GM23338 (cell line): Measurements from ENCODE around the gene PTPN22. TPM values are rescaled to one million over a fixed set of nuclear protein-coding genes. Genes with fewer than 3 reads are reported as not detected.

Source experiments
- ATAC-seq: fragments of 200-7000 bp; cut with Tn5 transposase; 3 replicates; pipeline ENCODE4 v1.9.1; 2020
- DNase-seq: peaks from one replicate; pipeline ENCODE4 v3.0.0-alpha.2; 2015; ENCODE audit warnings: low spot score
- H2AFZ ChIP-seq: fragments of 200-600 bp; sonication (generic); 2 replicates; pipeline ENCODE4 v1.8.0; 2016; ENCODE audit warnings: antibody characterized with exemption, mild to moderate bottlenecking, moderate library complexity
- H3F3A ChIP-seq: fragments of 200-600 bp; sonication (generic); replicated peaks from 2 replicates; pipeline ENCODE4 v1.8.0; 2017; ENCODE audit warnings: antibody characterized with exemption, mixed run types, low read depth
- H3K27ac ChIP-seq: fragments of 200-600 bp; sonication (generic); 2 replicates; pipeline ENCODE4 v1.6.1; 2016; ENCODE audit warnings: low read depth
- H3K27me3 ChIP-seq: fragments of 200-600 bp; sonication (generic); 2 replicates; pipeline ENCODE4 v1.8.0; 2016; ENCODE audit warnings: mild to moderate bottlenecking, mixed run types, moderate library complexity; ENCODE audit not compliant: insufficient read depth
- H3K36me3 ChIP-seq: fragments of 200-600 bp; sonication (generic); 2 replicates; pipeline ENCODE4 v1.8.0; 2016; ENCODE audit warnings: mild to moderate bottlenecking; ENCODE audit not compliant: insufficient read depth
- H3K4me1 ChIP-seq: fragments of 200-600 bp; sonication (generic); 2 replicates; pipeline ENCODE4 v1.8.0; 2016; ENCODE audit warnings: mild to moderate bottlenecking, moderate library complexity; ENCODE audit not compliant: insufficient read depth
- H3K4me2 ChIP-seq: fragments of 200-600 bp; sonication (generic); 2 replicates; pipeline ENCODE4 v1.7.1; 2017; ENCODE audit warnings: mixed run types
- H3K4me3 ChIP-seq: fragments of 200-600 bp; sonication (generic); 2 replicates; pipeline ENCODE4 v1.6.1; 2016; ENCODE audit warnings: mixed run types
- H3K79me2 ChIP-seq: fragments of 200-600 bp; sonication (generic); replicated peaks from 2 replicates; pipeline ENCODE4 v1.8.0; 2017; ENCODE audit warnings: mild to moderate bottlenecking; ENCODE audit not compliant: insufficient read depth
- H3K9me2 ChIP-seq: fragments of 200-600 bp; sonication (generic); 2 replicates; pipeline ENCODE4 v1.8.0; 2017; ENCODE audit not compliant: insufficient read depth
- H4K20me1 ChIP-seq: fragments of 200-600 bp; sonication (generic); replicated peaks from 2 replicates; pipeline ENCODE4 v1.8.0; 2017; ENCODE audit warnings: mild to moderate bottlenecking; ENCODE audit not compliant: insufficient read depth
- H3K27ac Mint-ChIP-seq: 2 replicates; pipeline ENCODE4 v1.8.0; 2020; ENCODE audit warnings: inconsistent platforms, mild to moderate bottlenecking, moderate library complexity, mixed read lengths
- H3K27me3 Mint-ChIP-seq: 3 replicates; pipeline ENCODE4 v1.8.0; 2022; ENCODE audit warnings: low read depth, mild to moderate bottlenecking, moderate library complexity, mixed read lengths, inconsistent platforms; ENCODE audit not compliant: insufficient read depth, poor library complexity
- H3K36me3 Mint-ChIP-seq: 3 replicates; pipeline ENCODE4 v1.8.0; 2021; ENCODE audit warnings: low read depth, mild to moderate bottlenecking, inconsistent platforms, moderate library complexity, mixed read lengths
- H3K4me1 Mint-ChIP-seq: 3 replicates; pipeline ENCODE4 v1.8.0; 2020; ENCODE audit warnings: mild to moderate bottlenecking, inconsistent platforms, mixed read lengths
- H3K4me3 Mint-ChIP-seq: 3 replicates; pipeline ENCODE4 v1.8.0; 2021; ENCODE audit warnings: moderate library complexity, mild to moderate bottlenecking, inconsistent platforms, mixed read lengths
- H3K9me3 Mint-ChIP-seq: 3 replicates; pipeline ENCODE4 v1.8.0; 2020; ENCODE audit warnings: moderate library complexity, mild to moderate bottlenecking, inconsistent platforms, mixed read lengths
- CTCF ChIP-seq, 2 experiments: fragments of 200-600 bp in 1 of 2; sonication (generic) in 1 of 2; conservative IDR thresholded peaks; 2 replicates each; pipeline versions ENCODE4 v1.5.1 to v1.6.1; 2016 to 2017; ENCODE audit warnings: antibody characterized with exemption in 2 of 2, low read depth in 2 of 2, mild to moderate bottlenecking in 2 of 2, moderate library complexity in 1 of 2
- ETS1 ChIP-seq: IDR thresholded peaks from 2 replicates; pipeline ENCODE4 v1.6.1; 2016; ENCODE audit warnings: antibody characterized with exemption
- EZH2 ChIP-seq: fragments of 200-600 bp; sonication (generic); IDR thresholded peaks from one replicate; pipeline ENCODE4 v1.8.0; 2017; ENCODE audit warnings: antibody characterized with exemption, mild to moderate bottlenecking, low read depth; ENCODE audit not compliant: unreplicated experiment
- NANOG ChIP-seq: IDR thresholded peaks from 2 replicates; pipeline ENCODE4 v1.6.1; 2016; ENCODE audit warnings: antibody characterized with exemption, borderline replicate concordance
- POLR2AphosphoS5 ChIP-seq: IDR thresholded peaks from 2 replicates; pipeline ENCODE4 v1.6.1; 2016; ENCODE audit warnings: antibody characterized with exemption, low read depth
- REST ChIP-seq: IDR thresholded peaks from one replicate; pipeline ENCODE4 v1.6.1; 2018; ENCODE audit warnings: antibody characterized with exemption; ENCODE audit not compliant: unreplicated experiment
- STAT1 ChIP-seq: IDR thresholded peaks from one replicate; pipeline ENCODE4 v1.6.1; 2016; ENCODE audit warnings: antibody characterized with exemption; ENCODE audit not compliant: unreplicated experiment
- ZNF331 ChIP-seq: fragments of 250-450 bp; sonication (Bioruptor Pico); IDR thresholded peaks from 2 replicates; pipeline ENCODE4 v1.5.0; 2020; ENCODE audit warnings: low read depth, mild to moderate bottlenecking, moderate library complexity
- ZNF462 ChIP-seq: fragments of 250-450 bp; sonication (Bioruptor Pico); IDR thresholded peaks from 2 replicates; pipeline ENCODE4 v1.5.0; 2020; ENCODE audit warnings: mild to moderate bottlenecking, moderate library complexity
- polyA plus RNA-seq: library from polyadenylated mRNA; unstranded; fragments of >200 nt; fragmentation: Nextera tagmentation; extraction: Ambion mirVana; gene quantifications from 2 replicates; pipeline ENCODE4 v1.2.1, GENCODE V29; 2016
- total RNA-seq: library from RNA; depleted of rRNA; stranded (reverse); fragments of >200 nt; shearing (Covaris generic); gene quantifications from 2 replicates; pipeline ENCODE4 v1.2.3, GENCODE V29; 2014

The PTPN22 gene
- total and polyA plus RNA-seq, 2 experiments from 2014 or later = 0.08 TPM; not detected in 1

- no peak overlapping the region for H3K27ac Mint-ChIP-seq
- H3K79me2 ChIP-seq = no peaks in the 10 kb centered on the region
- H3K4me1 ChIP-seq = no peaks in the 10 kb centered on the region
- peaks cover 10% of the 10 kb centered on the region; the same call in 1 of the 3 replicates for H3K36me3 Mint-ChIP-seq
- H3K4me1 Mint-ChIP-seq = no peaks in the 10 kb centered on the region
- TF ChIP-seq NANOG (no peak), POLR2AphosphoS5 (no peak), ZNF331 (CRISPR knock-in tag) (no peak), EZH2 (no peak), ETS1 (no peak)
- no peaks in the 10 kb centered on the region for H3K27me3 ChIP-seq
- H3K9me2 ChIP-seq = no peaks in the 10 kb centered on the region
- H3K36me3 ChIP-seq = no peaks in the 10 kb centered on the region
- H3K4me3 ChIP-seq = no peak overlapping the region
- DNase-seq (no peak), ATAC-seq (no peak)
- no peaks in the 10 kb centered on the region for H3K27me3 Mint-ChIP-seq
- no peaks in the 10 kb centered on the region for H4K20me1 ChIP-seq
- no peak overlapping the region for H2AFZ ChIP-seq
- H3F3A ChIP-seq = no peaks in the 10 kb centered on the region
- no peak overlapping the region for H3K4me2 ChIP-seq
- no peaks in the 10 kb centered on the region for H3K9me3 Mint-ChIP-seq
- no peak overlapping the region for H3K27ac ChIP-seq
- no peak overlapping the region for H3K4me3 Mint-ChIP-seq
Observed at GRCh38 chr1:113895098-113895497, 23.6 kb upstream of the PTPN22 start.

- no peaks in the 10 kb centered on the region for H3K4me1 Mint-ChIP-seq
- no peaks in the 10 kb centered on the region for H3K36me3 ChIP-seq
- H4K20me1 ChIP-seq = no peaks in the 10 kb centered on the region
Observed at GRCh38 chr1:113893267-113893666, 21.8 kb upstream of the PTPN22 start.

More at GRCh38 chr1:113893267-113893666, 21.8 kb upstream of the PTPN22 start:
- Histone ChIP-seq H3K4me3 (no peak overlapping the region), H3K9me2 (no peaks in the 10 kb centered on the region), H3K27ac (no peak overlapping the region), H3K4me1 (no peaks in the 10 kb centered on the region), H2AFZ (no peak overlapping the region), H3K27me3 (no peaks in the 10 kb centered on the region), H3K79me2 (no peaks in the 10 kb centered on the region), H3K4me2 (no peak overlapping the region), H3F3A (no peaks in the 10 kb centered on the region)
- DNase-seq (no peak), ATAC-seq (no peak)
- Mint-ChIP-seq H3K9me3 (no peaks in the 10 kb centered on the region), H3K27ac (no peak overlapping the region), H3K27me3 (no peaks in the 10 kb centered on the region), H3K4me3 (no peak overlapping the region), H3K36me3 (peaks cover 10% of the 10 kb centered on the region; the same call in 1 of the 3 replicates)
- no peak for TF ChIP-seq REST
- TF ChIP-seq ZNF331 (CRISPR knock-in tag) = no peak
- no peak for TF ChIP-seq STAT1
- no peak for TF ChIP-seq ZNF462 (CRISPR knock-in tag)
- TF ChIP-seq CTCF (conservative IDR thresholded peaks at IDR 0.05; ENCODE audit: low read depth in 2 of 2) = no peak
- TF ChIP-seq NANOG = no peak
